NT2/D1 (cell line): ENCODE measurements around the gene RABL3.
"Not testable (repeated sequence)": the region's sequence is repeated elsewhere in the genome, so short reads cannot be mapped to it uniquely, and the experiment has no call there.

ENCODE experiments used
- DNase-seq: peaks from one replicate; pipeline ENCODE4 v3.0.0-alpha.2; 2011; ENCODE audit warnings: low read depth, low spot score
- H3K27me3 ChIP-seq: 2 replicates; pipeline ENCODE4 v1.6.0; 2011; ENCODE audit warnings: mild to moderate bottlenecking; ENCODE audit not compliant: insufficient read length, insufficient read depth
- H3K36me3 ChIP-seq: 2 replicates; pipeline ENCODE4 v1.6.1; 2011; ENCODE audit warnings: mild to moderate bottlenecking, low read length, mixed read lengths; ENCODE audit not compliant: insufficient read depth, insufficient read length
- H3K4me1 ChIP-seq: 2 replicates; pipeline ENCODE4 v1.5.1; 2011; ENCODE audit not compliant: insufficient read depth, insufficient read length
- H3K4me3 ChIP-seq: 2 replicates; pipeline ENCODE4 v1.5.1; 2011; ENCODE audit warnings: low read depth; ENCODE audit not compliant: insufficient read length
- H3K9ac ChIP-seq: 2 replicates; pipeline ENCODE4 v1.6.0; 2011; ENCODE audit warnings: low read depth; ENCODE audit not compliant: insufficient read length
- H3K9me3 ChIP-seq: 2 replicates; pipeline ENCODE4 v1.5.1; 2011; ENCODE audit warnings: mild to moderate bottlenecking, low read length; ENCODE audit not compliant: insufficient read depth
- SUZ12 ChIP-seq: IDR thresholded peaks from 2 replicates; pipeline ENCODE4 v1.6.1; 2011; ENCODE audit not compliant: insufficient read length, insufficient read depth; ENCODE audit errors: extremely low read depth
- YY1 ChIP-seq: IDR thresholded peaks from 2 replicates; pipeline ENCODE4 v1.6.1; 2011; ENCODE audit not compliant: insufficient read length, insufficient read depth
- ZNF274 ChIP-seq: IDR thresholded peaks from 2 replicates; pipeline ENCODE4 v1.6.1; 2011; ENCODE audit warnings: mild to moderate bottlenecking, low read depth, low read length

RABL3 gene

DNA sequence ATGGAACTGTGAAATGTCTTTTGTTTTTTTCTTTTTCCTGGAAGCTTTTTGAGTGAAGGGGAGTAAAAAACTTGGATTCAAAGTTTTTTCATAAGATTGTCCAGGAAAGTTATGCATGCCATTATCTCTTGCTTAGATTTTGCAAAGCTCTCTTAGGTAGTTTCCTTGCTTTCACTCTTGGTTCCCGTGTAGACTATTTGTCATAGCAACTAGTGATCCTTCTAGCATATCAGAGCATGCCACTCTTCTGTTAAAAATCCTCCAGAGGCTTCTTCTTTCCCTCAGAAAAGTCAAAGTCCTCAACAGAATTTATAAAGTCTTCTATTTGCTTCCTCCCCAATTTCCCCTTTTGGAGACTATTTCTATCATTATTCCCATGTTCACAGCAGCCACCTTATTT lies 21.3 kb upstream of the RABL3 start:
- Histone ChIP-seq H3K4me1 (no peaks in the 10 kb centered on the region), H3K27me3 (no peaks in the 10 kb centered on the region), H3K36me3 (no peaks in the 10 kb centered on the region), H3K9me3 (no peaks in the 10 kb centered on the region), H3K9ac (no peak overlapping the region), H3K4me3 (no peak overlapping the region)
- DNase-seq = no peak
- TF ChIP-seq SUZ12 (no peak), YY1 (no peak), ZNF274 (no peak)

DNA sequence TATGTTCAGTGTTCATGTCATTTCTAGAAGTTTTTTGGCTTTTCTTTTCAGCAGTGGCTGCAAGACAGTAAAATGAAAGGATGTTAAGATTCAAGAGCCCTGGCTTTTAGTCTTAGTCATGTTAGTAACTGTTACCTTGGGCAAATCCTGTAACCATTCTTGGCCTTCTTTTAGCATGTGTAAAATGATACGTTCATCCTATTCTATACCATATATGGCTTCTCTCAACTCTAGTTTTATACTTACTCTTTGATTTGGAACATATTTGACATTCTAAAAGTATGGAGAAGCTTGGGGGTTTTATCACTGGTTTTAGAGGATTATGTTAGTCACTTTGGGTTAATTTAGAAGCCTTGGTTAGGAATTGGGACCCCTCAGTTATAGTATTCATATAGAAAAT lies 20.3 kb upstream of the RABL3 start:
- no peak for DNase-seq
- H3K4me1 ChIP-seq = no peaks in the 10 kb centered on the region
- TF ChIP-seq ZNF274 = no peak
- TF ChIP-seq SUZ12 = no peak
- TF ChIP-seq YY1 = no peak

DNA sequence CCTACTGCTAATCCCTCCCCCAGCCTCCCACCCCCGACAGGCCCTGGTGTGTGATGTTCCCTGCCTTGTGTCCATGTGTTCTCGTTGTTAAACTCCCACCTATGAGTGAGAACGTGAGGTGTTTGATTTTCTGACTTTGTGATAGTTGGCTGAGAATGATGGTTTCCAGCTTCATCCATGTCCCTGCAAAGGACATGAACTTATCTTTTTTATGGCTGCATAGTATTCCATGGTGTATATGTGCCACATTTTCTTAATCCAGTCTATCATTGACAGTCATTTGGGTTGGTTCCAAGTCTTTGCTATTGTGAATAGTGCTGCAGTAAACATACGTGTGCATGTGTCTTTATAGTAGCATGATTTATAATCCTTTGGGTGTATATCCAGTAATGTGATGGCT lies 16.2 kb upstream of the RABL3 start:
- H3K4me3 ChIP-seq = not testable (repeated sequence)

More for the DNA sequence above, 20.3 kb upstream of the RABL3 start:
- no peaks in the 10 kb centered on the region for H3K36me3 ChIP-seq
- no peak overlapping the region for H3K4me3 ChIP-seq
- H3K27me3 ChIP-seq = no peaks in the 10 kb centered on the region
- no peaks in the 10 kb centered on the region for H3K9me3 ChIP-seq
- H3K9ac ChIP-seq = no peak overlapping the region

DNA sequence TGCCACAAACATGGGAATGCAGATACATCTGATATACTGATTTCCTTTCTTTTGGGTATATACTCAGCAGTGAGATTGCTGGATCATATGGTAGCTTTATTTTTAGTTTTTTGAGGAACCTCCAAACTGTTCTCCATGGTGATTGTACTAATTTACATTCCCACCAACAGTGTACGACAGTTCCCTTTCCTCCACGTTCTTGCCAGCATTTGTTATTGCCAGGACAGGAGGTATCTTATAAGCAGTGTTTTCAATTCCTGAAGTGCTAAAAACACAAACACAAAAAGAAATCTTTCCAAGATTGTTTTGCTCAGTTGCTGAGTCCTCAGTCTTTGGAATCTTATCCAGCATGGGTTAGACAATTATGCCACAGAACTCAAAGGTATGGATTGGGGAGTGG lies 13.7 kb upstream of the RABL3 start:
- Histone ChIP-seq H3K36me3 (peaks cover 30% of the 10 kb centered on the region), H3K9ac (no peak overlapping the region), H3K27me3 (no peaks in the 10 kb centered on the region), H3K4me3 (no peak overlapping the region), H3K4me1 (no peaks in the 10 kb centered on the region), H3K9me3 (no peaks in the 10 kb centered on the region)
- TF ChIP-seq YY1 (no peak), ZNF274 (no peak), SUZ12 (no peak)
- DNase-seq = no peak

More for the DNA sequence above, 16.2 kb upstream of the RABL3 start:
- H3K27me3 ChIP-seq, H3K9ac ChIP-seq, DNase-seq, H3K4me1 ChIP-seq, H3K9me3 ChIP-seq: not testable (repeated sequence)
- peaks cover 10% of the 10 kb centered on the region for H3K36me3 ChIP-seq

DNA sequence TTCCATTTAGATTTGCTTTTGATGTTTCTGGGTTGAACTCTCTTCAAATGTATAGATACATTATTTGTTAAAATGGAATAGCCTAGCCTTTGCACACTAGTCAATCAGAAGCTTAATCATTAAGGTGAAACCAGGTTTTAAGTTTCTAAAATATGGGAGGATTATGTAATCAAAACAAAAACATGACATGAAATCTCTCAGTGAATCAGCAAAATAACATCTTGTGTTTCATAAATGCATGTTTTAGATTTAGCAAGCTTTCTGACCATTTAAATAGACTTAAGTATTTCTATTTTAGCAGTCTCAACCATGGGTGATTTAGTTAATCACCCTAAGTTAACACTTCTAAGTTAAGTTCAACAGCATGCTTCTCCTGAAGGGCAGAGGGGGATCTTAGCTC lies 11.5 kb upstream of the RABL3 start:
- DNase-seq = no peak
- no peaks in the 10 kb centered on the region for H3K4me1 ChIP-seq
- no peak overlapping the region for H3K9ac ChIP-seq
- TF ChIP-seq ZNF274 (no peak), SUZ12 (no peak)
- no peaks in the 10 kb centered on the region for H3K9me3 ChIP-seq
- peaks cover 39% of the 10 kb centered on the region for H3K36me3 ChIP-seq
- H3K4me3 ChIP-seq = no peak overlapping the region
- H3K27me3 ChIP-seq = no peaks in the 10 kb centered on the region

DNA sequence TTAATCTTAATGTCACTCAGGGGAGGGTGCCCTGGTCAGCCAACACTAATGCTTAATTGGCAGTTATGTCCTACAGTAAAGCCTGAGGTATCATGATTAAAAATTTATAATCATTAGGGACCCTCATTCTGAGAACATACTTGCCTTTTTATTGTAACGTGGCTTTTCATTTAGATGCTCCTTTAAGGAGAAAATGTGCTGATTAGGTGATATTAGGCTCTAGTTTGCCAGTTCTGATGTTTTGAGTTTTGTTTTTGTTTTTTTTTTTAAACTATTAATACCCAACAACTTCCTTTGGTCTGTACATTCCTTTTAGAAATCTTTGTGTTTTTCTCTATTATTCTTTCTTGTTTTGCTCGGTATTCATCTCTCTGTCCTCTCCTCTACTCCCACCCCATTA lies 10.5 kb upstream of the RABL3 start:
- peaks cover 39% of the 10 kb centered on the region for H3K36me3 ChIP-seq

DNA sequence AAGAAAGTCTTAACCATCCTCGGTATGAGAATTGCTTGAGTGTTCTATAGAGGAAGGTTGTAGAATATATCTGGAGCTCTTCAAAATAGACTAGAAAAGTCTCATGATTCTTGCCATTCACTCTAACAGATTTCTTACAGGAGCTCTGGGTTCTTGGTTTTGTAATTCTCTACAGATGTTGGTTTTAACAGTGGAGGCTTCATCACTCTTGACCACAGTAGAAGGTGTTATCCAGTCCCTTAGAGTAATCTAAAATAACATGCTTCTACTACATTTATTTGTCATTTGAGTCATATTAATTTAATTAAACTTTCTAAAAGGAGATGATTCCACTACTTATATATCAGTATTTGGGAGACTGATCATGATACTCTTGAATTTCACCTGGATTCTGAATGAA lies 9.9 kb upstream of the RABL3 start:
- no peaks in the 10 kb centered on the region for H3K9me3 ChIP-seq
- H3K27me3 ChIP-seq = no peaks in the 10 kb centered on the region
- no peak for DNase-seq
- no peak for TF ChIP-seq YY1
- no peak for TF ChIP-seq ZNF274
- no peak for TF ChIP-seq SUZ12
- H3K4me3 ChIP-seq = no peak overlapping the region
- H3K4me1 ChIP-seq = no peaks in the 10 kb centered on the region
- H3K36me3 ChIP-seq = peaks cover 38% of the 10 kb centered on the region
- no peak overlapping the region for H3K9ac ChIP-seq

More for the DNA sequence above, 10.5 kb upstream of the RABL3 start:
- no peak overlapping the region for H3K9ac ChIP-seq
- no peak for TF ChIP-seq YY1
- TF ChIP-seq ZNF274 = no peak
- no peak for TF ChIP-seq SUZ12
- no peaks in the 10 kb centered on the region for H3K27me3 ChIP-seq
- no peak for DNase-seq
- H3K4me1 ChIP-seq = no peaks in the 10 kb centered on the region
- no peak overlapping the region for H3K4me3 ChIP-seq
- no peaks in the 10 kb centered on the region for H3K9me3 ChIP-seq

DNA sequence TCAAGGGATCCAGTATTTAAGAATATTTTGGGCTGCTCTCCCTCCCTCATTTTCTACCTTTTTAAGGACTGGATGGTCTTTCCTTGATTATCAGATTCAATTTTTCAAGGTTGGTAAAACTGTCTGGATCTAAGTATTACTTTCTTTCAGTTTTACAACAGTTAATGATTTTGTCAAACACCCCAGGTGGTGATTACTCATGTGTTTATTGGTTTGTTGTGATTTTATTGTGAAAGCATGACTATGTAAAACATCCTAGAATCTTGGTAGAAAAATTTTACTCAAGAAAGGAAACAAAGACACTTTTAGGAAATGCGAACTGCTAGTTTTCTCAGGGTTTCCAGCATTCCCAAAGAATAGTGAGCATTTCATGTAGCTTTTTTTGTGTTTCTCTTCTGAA lies 7.5 kb upstream of the RABL3 start:
- H3K4me3 ChIP-seq = no peak overlapping the region
- peaks cover 44% of the 10 kb centered on the region for H3K36me3 ChIP-seq
- no peak for DNase-seq
- H3K4me1 ChIP-seq = no peaks in the 10 kb centered on the region
- peaks cover 7% of the 10 kb centered on the region; the same call in 1 of the 2 replicates for H3K9me3 ChIP-seq
- TF ChIP-seq YY1 (no peak), SUZ12 (no peak), ZNF274 (no peak)
- H3K27me3 ChIP-seq = no peaks in the 10 kb centered on the region
- H3K9ac ChIP-seq = no peak overlapping the region
